ENCODE results near the gene CALHM3. TPM values are rescaled to one million over a fixed set of nuclear protein-coding genes. Genes with fewer than 3 reads are reported as not detected.

The CALHM3 gene
- polyA plus RNA-seq, 1 donor: 0.13 TPM

Other genes with a start within 250 kb of the CALHM3 start
- 0.09 TPM for gene RPEL1, start 233.4 kb downstream of the CALHM3 start, polyA plus RNA-seq
- 16.9 TPM for gene INA, start 202.1 kb downstream of the CALHM3 start, polyA plus RNA-seq
- gene PCGF6, start 128.1 kb downstream of the CALHM3 start, polyA plus RNA-seq: 7.9 TPM
- gene TAF5, start 111.3 kb downstream of the CALHM3 start, polyA plus RNA-seq: 5.9 TPM
- gene ATP5MK, start 82.8 kb downstream of the CALHM3 start, polyA plus RNA-seq: 290 TPM
- 23.8 TPM for gene PDCD11, start 82.6 kb downstream of the CALHM3 start, polyA plus RNA-seq
- gene CALHM2, start 26.9 kb downstream of the CALHM3 start, polyA plus RNA-seq: 8.4 TPM
- 0.04 TPM for gene CALHM1, start 20.3 kb downstream of the CALHM3 start, polyA plus RNA-seq
- 34.9 TPM for gene NEURL1, start 14.5 kb upstream of the CALHM3 start, polyA plus RNA-seq

All from large intestine (tissue), 1 donor.